GM18867 (cell line): ENCODE results near the gene HS6ST2.

Experiments
- ATAC-seq: cut with Tn5 transposase; IDR thresholded peaks from one replicate; pipeline ENCODE4 v1.9.1; 2021; ENCODE audit warnings: mild to moderate bottlenecking, moderate library complexity; ENCODE audit not compliant: unreplicated experiment

HS6ST2 gene

GRCh38 chrX:132807411-132808030 is 150.9 kb downstream of the HS6ST2 start:
- ATAC-seq, result no peak

- peak; percentile 87 for ATAC-seq
Measured at GRCh38 chrX:132802033-132802432, 156.4 kb downstream of the HS6ST2 start.

DNA sequence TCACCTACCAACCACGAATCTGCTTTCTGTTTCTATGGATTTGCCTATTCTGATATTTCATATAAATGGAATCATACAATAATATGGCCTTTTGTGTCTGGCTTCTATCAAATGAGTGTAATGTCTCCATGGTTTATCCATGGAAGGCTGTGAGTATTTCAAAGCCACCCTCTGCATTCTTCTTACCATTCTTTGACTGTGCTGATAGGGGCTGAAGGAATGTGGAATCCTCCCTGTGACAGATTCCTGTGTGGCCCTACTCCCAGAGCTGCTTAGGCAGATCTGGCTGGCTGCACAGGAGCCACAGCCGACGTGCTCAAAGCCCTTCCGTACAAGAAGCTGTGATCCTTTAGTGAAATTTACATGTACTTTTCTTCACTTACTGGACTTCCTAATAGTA is 163.2 kb downstream of the HS6ST2 start:
- ATAC-seq, result no peak

DNA sequence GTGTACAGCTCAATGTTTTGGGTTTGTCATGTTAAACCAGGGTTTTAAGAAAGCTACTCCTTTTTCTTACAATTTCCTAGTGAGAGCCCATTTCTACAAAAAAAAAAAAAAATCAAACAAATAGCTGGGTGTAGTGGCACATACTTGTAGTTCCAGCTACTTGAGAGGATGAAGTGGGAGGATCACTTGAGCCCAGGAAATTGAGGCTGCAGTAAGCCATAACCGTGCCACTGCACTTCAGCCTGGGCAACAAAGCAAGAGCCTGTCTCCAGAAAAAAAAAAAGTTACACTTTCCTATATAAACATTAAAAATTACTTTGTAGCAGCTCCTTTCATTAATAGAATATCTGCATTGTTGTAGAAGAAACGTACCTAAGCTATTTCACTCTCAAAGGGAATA is 166.7 kb downstream of the HS6ST2 start:
- no peak for ATAC-seq

DNA sequence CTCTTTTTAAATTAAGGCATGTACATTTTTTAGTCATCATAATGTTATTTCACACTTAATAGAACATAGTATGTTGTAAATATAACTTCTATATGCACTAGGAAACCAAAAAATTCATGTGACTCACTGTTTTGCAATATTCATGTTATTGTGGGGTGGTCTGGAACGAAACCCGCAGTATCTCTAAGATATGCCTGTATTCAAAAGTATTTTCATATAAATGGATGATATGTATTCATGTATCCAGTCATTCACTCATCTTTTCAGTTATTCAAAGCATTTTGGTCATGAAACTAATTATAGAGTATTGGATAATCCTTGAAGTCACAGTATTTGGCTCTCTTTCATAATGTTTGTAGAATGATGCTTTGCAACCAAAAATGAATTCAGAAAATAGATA is 168.1 kb downstream of the HS6ST2 start:
- no peak for ATAC-seq

DNA sequence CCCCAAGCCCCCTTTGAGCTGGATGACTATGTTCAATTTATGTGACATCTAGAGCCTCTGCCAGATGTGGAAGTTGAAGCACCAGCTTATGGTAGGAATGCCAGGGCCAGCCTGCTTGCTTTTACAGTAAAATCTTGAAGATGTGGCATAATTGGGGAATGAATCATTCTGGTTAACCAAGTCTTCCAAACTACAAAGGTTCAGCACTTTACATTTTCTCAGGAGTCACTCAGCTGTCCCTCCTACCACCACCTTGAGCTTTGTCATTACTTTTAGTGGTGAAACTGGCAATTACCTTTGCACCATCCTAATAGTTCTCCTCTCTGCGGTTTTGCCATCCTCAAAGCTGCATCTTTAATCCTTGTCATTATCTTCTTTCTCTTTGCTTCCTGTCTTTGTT is 172.2 kb downstream of the HS6ST2 start:
- ATAC-seq, result no peak

DNA sequence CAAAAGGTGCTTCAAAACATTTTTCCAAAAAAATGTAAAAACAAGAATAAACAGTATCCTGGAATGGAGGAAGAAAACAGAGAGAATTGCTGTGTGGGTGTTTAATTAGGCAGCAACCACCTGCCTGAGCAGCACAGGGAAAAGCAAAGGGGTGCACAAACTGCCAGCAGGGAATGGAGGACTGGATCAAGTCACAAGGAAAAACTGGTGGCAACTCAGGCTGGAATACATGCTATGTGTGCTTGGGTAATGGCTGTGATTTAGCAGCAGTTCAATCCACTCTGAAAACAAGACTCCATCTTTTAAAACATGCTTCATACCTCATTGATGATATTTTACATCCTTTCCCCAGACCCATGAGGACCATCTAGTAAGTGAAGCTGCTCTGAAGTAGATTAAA is 179.5 kb downstream of the HS6ST2 start:
- no peak for ATAC-seq

DNA sequence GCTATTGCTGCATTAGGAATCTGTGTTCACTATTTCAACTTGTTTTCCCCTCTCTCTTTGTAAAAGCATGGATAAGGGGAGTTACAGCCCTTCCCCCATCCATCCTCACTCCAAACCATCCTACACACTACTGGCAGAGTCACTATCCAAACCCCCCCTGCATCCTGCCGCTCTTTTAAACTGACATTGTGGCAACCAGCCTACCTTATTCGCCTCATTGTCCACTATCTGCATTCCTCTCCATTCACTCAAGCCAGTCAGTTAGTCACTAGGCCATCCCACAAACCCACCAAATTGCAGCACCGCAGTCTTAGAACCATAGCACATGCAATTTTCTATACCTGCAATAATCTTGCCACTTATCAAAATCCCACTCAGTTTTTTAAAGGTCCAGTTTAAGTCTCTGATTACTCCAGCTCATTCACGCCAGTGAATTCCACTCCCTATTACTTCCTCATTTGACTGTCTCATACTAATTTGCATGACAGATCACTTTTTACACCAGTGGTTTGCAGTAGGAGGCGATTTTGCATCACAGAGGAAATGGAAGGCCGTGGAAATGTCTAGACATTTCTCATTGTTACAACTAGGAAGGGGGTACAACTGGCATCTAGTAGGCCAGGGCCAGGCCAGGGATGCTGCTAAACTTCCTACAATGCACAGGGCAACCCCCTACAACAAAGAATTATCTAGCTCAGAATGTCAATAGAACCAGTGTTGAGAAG is 181.8 kb downstream of the HS6ST2 start:
- peak; percentile 80 for ATAC-seq

- peak; percentile 43 for ATAC-seq
Measured at GRCh38 chrX:132775263-132775823, 183.1 kb downstream of the HS6ST2 start.

- no peak for ATAC-seq
Measured at GRCh38 chrX:132774010-132774714, 184.3 kb downstream of the HS6ST2 start.

DNA sequence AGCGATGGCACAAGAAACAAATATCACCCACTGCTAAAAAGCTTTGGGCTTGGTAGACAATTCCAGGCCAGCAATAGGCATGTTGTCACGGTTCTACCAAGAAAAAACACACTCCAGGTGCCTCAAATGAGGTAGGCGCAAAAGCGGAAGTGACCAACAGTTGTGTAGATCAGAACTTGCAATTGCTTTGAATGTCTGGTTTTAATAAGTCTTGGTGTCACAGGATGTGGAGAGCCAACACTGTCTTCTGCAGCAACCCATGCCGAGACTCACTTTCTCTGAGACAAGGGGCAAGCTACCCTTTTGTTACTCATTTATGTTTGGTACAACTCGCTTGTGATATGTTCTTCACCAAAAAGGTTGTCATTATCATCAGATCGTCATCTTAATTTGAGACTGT is 188.8 kb downstream of the HS6ST2 start:
- ATAC-seq, result no peak

- ATAC-seq, result no peak
Measured at GRCh38 chrX:132766452-132766851, 192.0 kb downstream of the HS6ST2 start.

DNA sequence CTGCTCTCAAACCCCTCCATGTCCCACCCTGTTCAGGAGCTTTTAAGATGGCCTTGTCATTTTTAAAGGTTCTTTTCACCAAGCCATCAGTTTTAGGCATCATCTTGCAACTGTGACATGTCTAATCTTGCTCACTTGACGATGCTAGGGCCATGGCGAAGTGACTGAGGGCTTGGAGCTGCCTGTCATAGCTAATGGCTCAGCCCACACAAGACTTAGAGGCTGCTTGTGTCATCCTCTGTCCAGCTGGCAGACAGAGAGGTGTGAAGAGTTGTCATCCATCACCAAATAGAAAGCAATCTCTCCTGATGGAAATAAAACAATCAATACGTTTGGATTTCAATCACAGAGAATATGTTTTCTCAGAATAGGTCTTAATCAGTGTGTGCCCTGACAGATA is 194.9 kb downstream of the HS6ST2 start:
- ATAC-seq, result no peak

- ATAC-seq, result no peak
Measured at GRCh38 chrX:132758759-132759158, 199.7 kb downstream of the HS6ST2 start.

DNA sequence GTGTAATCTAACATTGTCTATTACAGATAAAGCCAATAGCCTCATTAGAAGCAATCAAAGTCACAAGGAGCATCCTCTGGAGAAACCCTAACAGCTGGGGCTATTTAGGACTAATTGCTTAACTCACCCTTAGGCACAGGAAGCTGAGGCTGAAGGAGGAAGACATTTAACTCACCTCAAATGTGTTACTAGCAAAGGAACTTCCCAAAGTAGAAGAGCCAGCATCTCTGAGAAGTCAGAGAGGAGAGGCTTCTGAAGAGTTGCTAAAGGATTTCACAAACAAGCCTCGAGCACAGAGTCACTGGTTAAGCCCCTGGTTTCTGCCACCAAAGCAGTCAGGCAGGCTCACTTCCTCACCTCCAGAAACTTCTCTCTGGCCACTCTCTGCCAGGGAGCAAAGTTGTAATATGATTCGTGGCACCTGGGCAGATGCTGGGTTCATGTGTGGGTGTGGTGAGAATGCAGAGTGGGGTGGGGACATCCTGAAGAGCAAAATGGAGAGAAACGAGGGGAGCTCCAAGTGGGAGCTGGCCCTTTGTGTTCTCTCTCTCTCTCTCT is 201.3 kb downstream of the HS6ST2 start:
- ATAC-seq, result no peak

DNA sequence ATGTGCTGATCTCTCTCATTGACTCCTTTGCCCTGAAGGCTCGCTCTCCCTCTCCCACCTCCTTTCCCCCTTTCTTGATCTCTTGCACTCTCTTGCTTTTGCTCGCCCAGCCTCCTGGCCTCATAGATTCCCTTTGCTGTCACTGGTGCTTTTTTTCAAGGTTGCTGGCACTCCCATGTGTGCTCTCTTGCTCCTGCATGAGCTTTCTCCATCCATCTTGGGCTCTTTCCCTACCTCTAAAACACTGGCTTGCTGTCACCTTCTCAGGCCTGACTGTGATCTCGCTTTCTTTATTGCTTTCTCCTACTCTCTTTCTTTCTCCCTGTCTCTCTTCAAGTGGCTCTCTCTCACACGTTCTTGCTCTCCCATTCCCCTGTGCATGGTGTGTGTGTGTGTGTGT is 202.0 kb downstream of the HS6ST2 start:
- ATAC-seq, result no peak

- ATAC-seq, result no peak
Measured at GRCh38 chrX:132751063-132751690, 207.3 kb downstream of the HS6ST2 start.

- peak; percentile 45 for ATAC-seq
Measured at GRCh38 chrX:132750331-132751062, 207.9 kb downstream of the HS6ST2 start.

DNA sequence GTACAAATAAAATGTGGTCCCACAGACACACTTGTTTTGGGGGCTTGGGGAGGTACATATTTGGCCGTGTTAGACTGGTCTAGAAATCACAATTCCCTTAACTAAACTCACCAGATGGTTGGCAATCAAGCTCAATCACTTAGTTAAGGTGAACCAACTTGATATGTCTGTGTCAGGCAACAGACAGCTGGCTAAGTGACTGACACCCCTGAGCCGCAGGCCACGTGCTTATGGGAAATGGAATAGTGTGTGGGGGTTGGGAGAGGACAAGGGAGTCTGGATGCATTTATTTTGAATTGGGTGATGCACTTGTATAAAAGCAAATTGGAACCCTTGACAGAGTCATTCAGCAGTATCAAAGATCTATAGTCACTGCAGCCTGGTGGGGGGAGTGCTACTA is 209.0 kb downstream of the HS6ST2 start:
- no peak for ATAC-seq

- ATAC-seq, result no peak
Measured at GRCh38 chrX:132748909-132749308, 209.5 kb downstream of the HS6ST2 start.
